ENCODE data around the gene ATP11A.

DNA sequence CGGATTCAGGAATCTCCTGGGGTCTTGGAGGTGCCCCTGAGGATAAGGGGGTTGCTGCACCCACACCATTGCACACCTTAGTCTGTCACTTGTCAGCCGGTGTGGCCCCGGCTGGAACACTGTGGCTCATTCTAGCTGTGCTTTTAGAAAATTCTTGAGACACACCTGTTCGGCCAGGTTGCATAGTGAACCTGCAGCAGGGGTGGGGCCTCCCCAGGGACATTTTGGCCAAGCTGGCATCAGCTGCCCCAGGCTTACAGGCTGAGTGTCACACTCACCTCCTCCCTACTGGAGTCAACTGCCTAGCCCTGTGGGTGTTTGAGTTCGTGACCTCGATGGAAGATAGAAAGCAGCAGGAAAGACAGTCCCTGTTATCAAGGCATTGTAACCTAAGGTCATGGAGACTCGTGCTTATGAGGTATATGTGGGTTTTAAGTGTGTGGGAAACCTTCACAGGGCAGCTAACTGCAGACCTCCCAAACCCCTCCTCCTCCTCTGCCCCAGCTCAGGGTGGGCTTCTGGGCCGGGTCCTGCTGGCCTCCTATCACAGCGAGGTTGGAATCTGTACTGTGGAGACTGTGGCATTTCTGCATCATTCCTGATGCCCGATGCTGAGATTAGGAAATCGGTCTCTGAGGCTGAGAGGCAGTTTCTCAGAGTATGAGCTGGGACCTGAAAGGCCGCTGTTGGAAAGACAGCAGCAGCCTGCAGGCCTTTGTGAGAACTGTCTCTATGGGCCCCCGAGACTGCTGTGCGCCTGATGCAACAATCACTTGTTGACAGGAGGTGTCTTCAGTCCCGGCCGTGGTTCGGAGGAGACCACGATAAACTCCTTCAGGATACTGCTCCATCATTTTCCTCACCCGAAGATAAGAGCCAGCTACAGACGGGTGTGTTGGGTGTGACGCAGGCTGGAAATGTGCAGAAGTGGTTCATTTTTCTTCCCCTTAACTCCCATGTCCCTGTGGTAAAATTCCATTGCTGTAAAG is 72.2 kb downstream of the ATP11A start:
- TF ChIP-seq MTA3 (IDR thresholded peaks at IDR 0.05; ENCODE audit: borderline replicate concordance, low read length) (no peak), SRF (IDR thresholded peaks at IDR 0.05; ENCODE audit: low read depth in 2 of 2, low read length in 2 of 2) (no peak), ETV6 (conservative IDR thresholded peaks at IDR 0.05 in 1 of 2, IDR thresholded peaks at IDR 0.05 in 1 of 2; ENCODE audit: borderline replicate concordance in 1 of 2, low read depth in 1 of 2) (no peak), KAT2A (conservative IDR thresholded peaks at IDR 0.05; ENCODE audit: control insufficient read depth, low read depth, low read length) (no peak), SREBF2 (IDR thresholded peaks at IDR 0.05; ENCODE audit: low read length) (no peak), ZNF274 (IDR thresholded peaks at IDR 0.05; ENCODE audit: insufficient read depth, insufficient read length) (no peak), EP300 (IDR thresholded peaks at IDR 0.05; ENCODE audit: borderline replicate concordance in 1 of 2, control insufficient read depth in 1 of 2, low read depth in 2 of 2, low read length in 2 of 2) (no peak)
- TF ChIP-seq, protein P1, sequence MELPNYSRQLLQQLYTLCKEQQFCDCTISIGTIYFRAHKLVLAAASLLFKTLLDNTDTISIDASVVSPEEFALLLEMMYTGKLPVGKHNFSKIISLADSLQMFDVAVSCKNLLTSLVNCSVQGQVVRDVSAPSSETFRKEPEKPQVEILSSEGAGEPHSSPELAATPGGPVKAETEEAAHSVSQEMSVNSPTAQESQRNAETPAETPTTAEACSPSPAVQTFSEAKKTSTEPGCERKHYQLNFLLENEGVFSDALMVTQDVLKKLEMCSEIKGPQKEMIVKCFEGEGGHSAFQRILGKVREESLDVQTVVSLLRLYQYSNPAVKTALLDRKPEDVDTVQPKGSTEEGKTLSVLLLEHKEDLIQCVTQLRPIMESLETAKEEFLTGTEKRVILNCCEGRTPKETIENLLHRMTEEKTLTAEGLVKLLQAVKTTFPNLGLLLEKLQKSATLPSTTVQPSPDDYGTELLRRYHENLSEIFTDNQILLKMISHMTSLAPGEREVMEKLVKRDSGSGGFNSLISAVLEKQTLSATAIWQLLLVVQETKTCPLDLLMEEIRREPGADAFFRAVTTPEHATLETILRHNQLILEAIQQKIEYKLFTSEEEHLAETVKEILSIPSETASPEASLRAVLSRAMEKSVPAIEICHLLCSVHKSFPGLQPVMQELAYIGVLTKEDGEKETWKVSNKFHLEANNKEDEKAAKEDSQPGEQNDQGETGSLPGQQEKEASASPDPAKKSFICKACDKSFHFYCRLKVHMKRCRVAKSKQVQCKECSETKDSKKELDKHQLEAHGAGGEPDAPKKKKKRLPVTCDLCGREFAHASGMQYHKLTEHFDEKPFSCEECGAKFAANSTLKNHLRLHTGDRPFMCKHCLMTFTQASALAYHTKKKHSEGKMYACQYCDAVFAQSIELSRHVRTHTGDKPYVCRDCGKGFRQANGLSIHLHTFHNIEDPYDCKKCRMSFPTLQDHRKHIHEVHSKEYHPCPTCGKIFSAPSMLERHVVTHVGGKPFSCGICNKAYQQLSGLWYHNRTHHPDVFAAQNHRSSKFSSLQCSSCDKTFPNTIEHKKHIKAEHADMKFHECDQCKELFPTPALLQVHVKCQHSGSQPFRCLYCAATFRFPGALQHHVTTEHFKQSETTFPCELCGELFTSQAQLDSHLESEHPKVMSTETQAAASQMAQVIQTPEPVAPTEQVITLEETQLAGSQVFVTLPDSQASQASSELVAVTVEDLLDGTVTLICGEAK (IDR thresholded peaks at IDR 0.05; ENCODE audit: borderline replicate concordance), result no peak
- TF ChIP-seq, protein P2, sequence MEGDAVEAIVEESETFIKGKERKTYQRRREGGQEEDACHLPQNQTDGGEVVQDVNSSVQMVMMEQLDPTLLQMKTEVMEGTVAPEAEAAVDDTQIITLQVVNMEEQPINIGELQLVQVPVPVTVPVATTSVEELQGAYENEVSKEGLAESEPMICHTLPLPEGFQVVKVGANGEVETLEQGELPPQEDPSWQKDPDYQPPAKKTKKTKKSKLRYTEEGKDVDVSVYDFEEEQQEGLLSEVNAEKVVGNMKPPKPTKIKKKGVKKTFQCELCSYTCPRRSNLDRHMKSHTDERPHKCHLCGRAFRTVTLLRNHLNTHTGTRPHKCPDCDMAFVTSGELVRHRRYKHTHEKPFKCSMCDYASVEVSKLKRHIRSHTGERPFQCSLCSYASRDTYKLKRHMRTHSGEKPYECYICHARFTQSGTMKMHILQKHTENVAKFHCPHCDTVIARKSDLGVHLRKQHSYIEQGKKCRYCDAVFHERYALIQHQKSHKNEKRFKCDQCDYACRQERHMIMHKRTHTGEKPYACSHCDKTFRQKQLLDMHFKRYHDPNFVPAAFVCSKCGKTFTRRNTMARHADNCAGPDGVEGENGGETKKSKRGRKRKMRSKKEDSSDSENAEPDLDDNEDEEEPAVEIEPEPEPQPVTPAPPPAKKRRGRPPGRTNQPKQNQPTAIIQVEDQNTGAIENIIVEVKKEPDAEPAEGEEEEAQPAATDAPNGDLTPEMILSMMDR (IDR thresholded peaks at IDR 0.05 in 2 of 3, conservative IDR thresholded peaks at IDR 0.05 in 1 of 3; ENCODE audit: control insufficient read depth in 2 of 3, extremely low read depth in 1 of 3, insufficient read depth in 1 of 3, low read depth in 3 of 3, low read length in 3 of 3), result no peak
- TF ChIP-seq, protein P3, sequence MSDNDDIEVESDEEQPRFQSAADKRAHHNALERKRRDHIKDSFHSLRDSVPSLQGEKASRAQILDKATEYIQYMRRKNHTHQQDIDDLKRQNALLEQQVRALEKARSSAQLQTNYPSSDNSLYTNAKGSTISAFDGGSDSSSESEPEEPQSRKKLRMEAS (IDR thresholded peaks at IDR 0.05; ENCODE audit: low read depth, low read length), result no peak

Measured in GM12878 (cell line).